MCF 10A (cell line): ENCODE data around the gene TSEN34. TPM values are rescaled to one million over a fixed set of nuclear protein-coding genes. Genes with fewer than 3 reads are reported as not detected.

Experiments used
- BruUV-seq: library from RNA; stranded (reverse); fragments of 400-500 nt; replicated peaks from 2 replicates; lab custom pipeline; 2021; lab: Mats Ljungman, UMichigan
- CTCF ChIA-PET: fragments of 300-600 bp; sonication (Branson Sonifier 250); formaldehyde crosslinking; extraction: SDS; loops from one replicate; lab custom pipeline; 2021; ENCODE audit warnings: antibody characterized with exemption, inconsistent platforms; lab: Yijun Ruan, JAX
- POLR2A ChIA-PET: fragments of 300-600, 350-650 bp; sonication (Branson Sonifier 250); formaldehyde crosslinking; extraction: SDS; loops from one replicate; lab custom pipeline; 2020; ENCODE audit warnings: antibody characterized with exemption, inconsistent platforms; lab: Yijun Ruan, JAX
- DNase-seq: peaks from one replicate; pipeline ENCODE4 v3.0.0-alpha.2; 2018; ENCODE audit not compliant: unreplicated experiment
- H3K27ac Mint-ChIP-seq: one replicate; pipeline ENCODE4 v1.8.0; 2022; ENCODE audit warnings: mild to moderate bottlenecking, low read depth, mixed read lengths; ENCODE audit not compliant: unreplicated experiment
- H3K27me3 Mint-ChIP-seq: one replicate; pipeline ENCODE4 v1.8.0; 2022; ENCODE audit warnings: mixed read lengths; ENCODE audit not compliant: insufficient read depth, unreplicated experiment
- H3K36me3 Mint-ChIP-seq: one replicate; pipeline ENCODE4 v1.8.0; 2022; ENCODE audit warnings: mild to moderate bottlenecking, moderate library complexity, mixed read lengths; ENCODE audit not compliant: insufficient read depth, unreplicated experiment
- H3K4me1 Mint-ChIP-seq: one replicate; pipeline ENCODE4 v1.8.0; 2022; ENCODE audit warnings: mixed read lengths; ENCODE audit not compliant: insufficient read depth, unreplicated experiment
- H3K4me3 Mint-ChIP-seq: one replicate; pipeline ENCODE4 v1.8.0; 2022; ENCODE audit warnings: mild to moderate bottlenecking, moderate library complexity, mixed read lengths; ENCODE audit not compliant: unreplicated experiment
- H3K9me3 Mint-ChIP-seq: one replicate; pipeline ENCODE4 v1.8.0; 2022; ENCODE audit warnings: mixed read lengths; ENCODE audit not compliant: unreplicated experiment
- intact Hi-C: fragments of 100-400 bp; cut with micrococcal nuclease; formaldehyde crosslinking; loops from 2 replicates; pipeline ENCODE4 v1.14.1; 2022
- total RNA-seq: library from RNA; stranded (reverse); gene quantifications from 2 replicates; pipeline ENCODE4 v1.2.3, GENCODE V29; 2022
- TF ChIP-seq, protein P1 (sequence below): fragments of 200-600 bp; IDR thresholded peaks from one replicate; pipeline ENCODE4 v1.8.0; 2022; ENCODE audit warnings: antibody characterized with exemption, mild to moderate bottlenecking; ENCODE audit not compliant: unreplicated experiment

The TSEN34 gene
- total RNA-seq, 1 experiment from 2014 or later: 40.1 TPM

DNA sequence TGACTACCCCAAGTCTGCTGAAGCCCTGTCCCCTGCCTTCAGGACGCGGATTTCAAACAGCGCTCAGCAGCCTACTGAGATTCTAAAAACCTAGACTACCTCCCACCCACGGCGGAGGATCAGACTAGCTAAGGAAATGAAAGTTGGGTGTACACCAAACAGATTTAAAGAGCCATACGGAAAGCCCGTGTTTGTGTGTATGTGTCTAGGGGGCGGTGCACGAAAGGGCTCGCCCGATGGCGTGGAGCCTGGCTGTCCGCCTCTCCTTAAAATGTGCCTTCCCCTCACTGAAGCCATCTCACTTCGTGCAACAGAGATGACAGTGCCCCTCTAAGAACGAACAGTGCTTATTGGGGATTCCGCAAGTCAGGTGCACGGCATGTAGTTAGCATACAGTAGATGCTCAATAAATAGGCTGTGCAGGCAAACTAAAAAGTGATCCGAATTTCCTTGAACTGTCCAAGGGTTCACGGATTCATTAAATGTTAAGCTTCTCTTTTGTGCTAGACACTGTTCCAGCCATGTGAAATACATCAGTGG, 32.2 kb upstream of the TSEN34 start:
- ChIA-PET POLR2A (interaction anchor here (0.5 to 10.2 kb wide), 18 partner anchors 8 to 1262 kb away, joined by 3 to 110 read pairs (median 6); partner anchors contain the start of genes CNOT3, LENG8, MBOAT7 and PRPF31), CTCF (interaction anchor here (0.7 to 1.8 kb wide), 11 partner anchors 9 to 232 kb away, joined by 3 to 6 read pairs (median 3); no protein-coding TSS in a partner anchor)
- peak; percentile 31 for DNase-seq
- Mint-ChIP-seq H3K27me3 (no peaks in the 10 kb centered on the region), H3K36me3 (peaks cover 42% of the 10 kb centered on the region), H3K9me3 (no peaks in the 10 kb centered on the region), H3K4me1 (peaks cover 22% of the 10 kb centered on the region), H3K27ac (peak overlapping the region; percentile 85), H3K4me3 (peak overlapping the region; percentile 76)
- TF ChIP-seq, protein P1, sequence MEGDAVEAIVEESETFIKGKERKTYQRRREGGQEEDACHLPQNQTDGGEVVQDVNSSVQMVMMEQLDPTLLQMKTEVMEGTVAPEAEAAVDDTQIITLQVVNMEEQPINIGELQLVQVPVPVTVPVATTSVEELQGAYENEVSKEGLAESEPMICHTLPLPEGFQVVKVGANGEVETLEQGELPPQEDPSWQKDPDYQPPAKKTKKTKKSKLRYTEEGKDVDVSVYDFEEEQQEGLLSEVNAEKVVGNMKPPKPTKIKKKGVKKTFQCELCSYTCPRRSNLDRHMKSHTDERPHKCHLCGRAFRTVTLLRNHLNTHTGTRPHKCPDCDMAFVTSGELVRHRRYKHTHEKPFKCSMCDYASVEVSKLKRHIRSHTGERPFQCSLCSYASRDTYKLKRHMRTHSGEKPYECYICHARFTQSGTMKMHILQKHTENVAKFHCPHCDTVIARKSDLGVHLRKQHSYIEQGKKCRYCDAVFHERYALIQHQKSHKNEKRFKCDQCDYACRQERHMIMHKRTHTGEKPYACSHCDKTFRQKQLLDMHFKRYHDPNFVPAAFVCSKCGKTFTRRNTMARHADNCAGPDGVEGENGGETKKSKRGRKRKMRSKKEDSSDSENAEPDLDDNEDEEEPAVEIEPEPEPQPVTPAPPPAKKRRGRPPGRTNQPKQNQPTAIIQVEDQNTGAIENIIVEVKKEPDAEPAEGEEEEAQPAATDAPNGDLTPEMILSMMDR: no peak
- TSS peak; percentile 71 for BruUV-seq
- intact Hi-C loops: loop anchor here (2.0 kb wide), 1 partner anchor 22 kb away; the partner anchor contains the start of gene CNOT3

GRCh38 chr19:54159352-54160181, 31.5 kb upstream of the TSEN34 start, which contains the start of gene LENG1:
Gene LENG1, minus strand, starts transcription at chr19:54159721. Its CDS starts 26 bp downstream, at chr19:54159695.
- TF ChIP-seq, protein P1: no peak
- ChIA-PET CTCF (interaction anchor here (0.6 to 1.8 kb wide), 10 partner anchors 9 to 54 kb away, joined by 3 to 6 read pairs (median 4); no protein-coding TSS in a partner anchor), POLR2A (interaction anchor here (0.5 to 10.2 kb wide), 16 partner anchors 9 to 1263 kb away, joined by 3 to 110 read pairs (median 6); partner anchors contain the start of genes CNOT3, LENG8, MBOAT7 and PRPF31)
- intact Hi-C loops: loop anchor here (2.0 to 5.0 kb wide), 2 partner anchors 23 to 43 kb away; partner anchors contain the start of genes CNOT3 and RPS9
- BruUV-seq: no TSS peak
- Mint-ChIP-seq H3K27me3 (no peaks in the 10 kb centered on the region), H3K9me3 (no peaks in the 10 kb centered on the region), H3K36me3 (peaks cover 35% of the 10 kb centered on the region), H3K4me3 (peak within 1 kb of the TSS; percentile 76), H3K27ac (peak within 1 kb of the TSS; percentile 85), H3K4me1 (peaks cover 22% of the 10 kb centered on the region)
- DNase-seq: peak; percentile 100

DNA sequence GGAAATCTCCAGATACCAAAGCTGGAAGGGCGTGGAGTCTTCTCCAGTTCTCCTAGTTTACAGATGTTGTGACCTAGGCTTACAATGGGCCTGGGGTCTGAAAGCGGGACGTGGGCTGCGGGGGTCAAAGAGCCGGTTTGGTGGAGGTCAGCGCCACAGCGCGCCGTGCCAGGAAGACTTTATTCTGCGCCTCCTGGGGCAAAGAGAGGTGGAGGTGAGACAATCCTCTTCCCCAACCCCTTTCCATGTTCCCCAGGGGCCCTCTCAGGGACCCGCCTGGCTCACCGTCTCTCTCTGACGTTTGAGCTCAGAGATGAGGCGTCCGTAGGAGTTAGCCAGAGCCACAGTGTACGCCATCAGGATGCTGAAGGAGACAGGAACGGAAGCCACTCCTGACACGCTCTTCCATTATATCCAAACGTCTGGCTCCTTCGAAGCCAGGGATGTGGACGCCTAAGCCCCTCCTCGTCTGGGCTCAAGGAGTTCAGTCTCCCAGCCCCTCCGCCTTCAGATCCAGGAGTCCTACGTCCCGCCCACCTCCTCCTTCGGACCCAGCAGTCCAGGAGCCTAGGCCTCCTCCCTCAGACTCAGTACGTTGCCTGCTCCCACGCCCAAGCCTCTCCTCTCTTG, 30.8 kb upstream of the TSEN34 start:
- TSS peak; percentile 16 for BruUV-seq
- intact Hi-C loops: loop anchor here (5.0 kb wide), 1 partner anchor 42 kb away; the partner anchor contains the start of gene RPS9

More for the DNA sequence above, 30.8 kb upstream of the TSEN34 start:
- Mint-ChIP-seq H3K27ac (peak overlapping the region; percentile 85), H3K4me1 (peaks cover 22% of the 10 kb centered on the region), H3K4me3 (peak overlapping the region; percentile 76), H3K27me3 (no peaks in the 10 kb centered on the region), H3K9me3 (no peaks in the 10 kb centered on the region), H3K36me3 (peaks cover 27% of the 10 kb centered on the region)
- TF ChIP-seq, protein P1: no peak
- POLR2A ChIA-PET: interaction anchor here (0.6 to 10.2 kb wide), 11 partner anchors 10 to 1572 kb away, joined by 3 to 110 read pairs (median 10); partner anchors contain the start of genes CNOT3, LENG8, MBOAT7 and PRPF31
- CTCF ChIA-PET: interaction anchor here (0.8 to 1.8 kb wide), 6 partner anchors 8 to 28 kb away, joined by 3 to 6 read pairs (median 4); no protein-coding TSS in a partner anchor
- DNase-seq: no peak
